ENCODE results near the gene PMEPA1. TPM values are rescaled to one million over a fixed set of nuclear protein-coding genes. Genes with fewer than 3 reads are reported as not detected.
A peak's percentile ranks its signal among the peaks of the same experiment; 100 is the strongest.

Gene PMEPA1
- total RNA-seq, 2 experiments from 2014 or later = 4.9 to 5.0 TPM

DNA sequence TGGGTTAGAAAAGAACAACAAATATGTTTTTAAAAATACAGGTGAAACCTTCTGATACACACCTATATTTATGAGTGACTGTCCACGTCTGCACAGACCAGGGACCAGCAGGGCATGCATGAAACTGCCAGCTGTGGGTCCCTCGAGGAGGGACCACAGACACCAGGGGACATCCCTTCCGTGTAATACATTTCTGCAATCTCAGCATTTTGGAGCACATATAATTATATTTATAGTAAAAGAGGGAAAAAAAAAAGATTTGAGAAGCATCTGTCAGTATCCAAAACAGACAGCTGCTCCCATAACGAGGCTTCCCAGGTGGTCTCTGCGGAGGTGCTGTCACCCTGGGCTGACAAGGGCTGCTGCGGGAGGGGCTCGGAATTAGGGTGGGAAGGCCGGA, 40.2 kb downstream of the PMEPA1 start:
- Mint-ChIP-seq H3K27me3 (no peaks in the 10 kb centered on the region), H3K4me1 (peaks cover 3% of the 10 kb centered on the region), H3K36me3 (no peaks in the 10 kb centered on the region), H3K27ac (no peak overlapping the region), H3K9me3 (no peaks in the 10 kb centered on the region), H3K4me3 (no peak overlapping the region)
- DNase-seq = no peak
- no peak for ATAC-seq (ENCODE audit: low read depth)
- POLR2A ChIA-PET = no interaction called here

DNA sequence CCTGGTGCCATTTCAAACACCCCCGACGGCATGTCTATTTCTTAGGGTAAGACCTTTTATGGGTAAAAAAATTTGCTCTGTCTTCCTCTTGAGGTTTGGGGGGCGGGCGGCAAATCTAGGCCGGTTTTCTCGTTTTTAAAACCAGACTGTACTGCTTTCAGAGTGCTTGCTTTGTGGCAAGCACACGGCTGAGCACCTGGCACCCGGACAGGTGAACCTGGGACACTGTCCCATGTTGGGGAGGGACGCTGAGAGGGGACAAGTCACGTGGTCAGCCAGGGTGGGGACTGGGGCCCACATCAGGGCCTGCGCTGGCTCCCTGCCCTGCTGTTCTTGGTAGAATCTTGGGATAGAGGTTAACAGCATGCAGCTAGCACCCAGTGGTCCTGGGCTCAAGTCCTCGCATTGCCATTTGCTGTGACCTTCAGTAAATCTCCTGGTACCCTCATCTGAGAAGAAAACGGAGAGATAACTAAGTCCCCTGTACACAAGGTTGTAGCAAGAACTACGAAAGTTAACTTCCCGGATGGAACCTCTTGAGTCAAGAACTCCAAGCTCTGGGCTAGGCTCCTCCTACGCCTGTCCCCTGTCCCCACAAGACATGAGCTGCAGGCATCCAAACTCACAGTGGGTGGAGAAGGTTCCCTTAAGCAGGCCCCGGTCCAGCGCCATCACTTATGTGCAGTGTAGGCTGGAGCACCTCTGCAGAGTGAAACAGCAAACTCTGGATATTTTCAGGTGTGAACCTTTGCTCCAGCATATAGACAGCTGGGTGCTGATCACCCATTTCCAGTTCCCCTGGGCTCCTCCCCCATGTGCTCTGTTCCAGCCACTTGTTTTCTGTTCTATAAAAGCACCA, 41.7 kb downstream of the PMEPA1 start:
- no peak for DNase-seq
- ATAC-seq (ENCODE audit: low read depth) = no peak

DNA sequence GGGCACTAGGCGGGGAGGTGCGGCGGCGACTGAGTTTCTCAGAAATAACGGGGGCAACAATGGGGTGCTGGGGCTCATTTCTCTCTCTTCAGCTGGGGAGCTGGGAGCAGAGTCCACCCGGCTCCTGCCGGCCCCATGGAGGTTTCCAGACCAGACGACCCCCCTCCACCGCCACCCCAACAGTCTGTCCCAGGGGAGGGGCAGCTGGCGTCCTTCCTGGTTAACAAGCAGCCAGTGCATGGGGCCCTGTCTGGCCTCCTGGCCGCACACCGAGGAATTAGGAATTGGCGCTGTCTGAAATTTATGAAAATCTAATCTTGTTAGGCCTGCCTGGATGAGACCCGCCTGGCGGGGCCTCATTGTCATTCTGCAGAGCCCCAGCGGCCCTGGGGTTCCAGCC, 42.4 kb downstream of the PMEPA1 start:
- no peak overlapping the region for H3K4me3 Mint-ChIP-seq
- POLR2A ChIA-PET = no interaction called here
- H3K27me3 Mint-ChIP-seq = no peaks in the 10 kb centered on the region
- peaks cover 3% of the 10 kb centered on the region for H3K4me1 Mint-ChIP-seq
- no peak for DNase-seq
- ATAC-seq (ENCODE audit: low read depth) = no peak
- H3K27ac Mint-ChIP-seq = no peak overlapping the region
- no peaks in the 10 kb centered on the region for H3K36me3 Mint-ChIP-seq
- no peaks in the 10 kb centered on the region for H3K9me3 Mint-ChIP-seq

More for the DNA sequence above, 41.7 kb downstream of the PMEPA1 start:
- Mint-ChIP-seq H3K27me3 (no peaks in the 10 kb centered on the region), H3K9me3 (no peaks in the 10 kb centered on the region), H3K36me3 (no peaks in the 10 kb centered on the region), H3K4me3 (no peak overlapping the region), H3K27ac (no peak overlapping the region), H3K4me1 (peaks cover 3% of the 10 kb centered on the region)
- POLR2A ChIA-PET = no interaction called here

DNA sequence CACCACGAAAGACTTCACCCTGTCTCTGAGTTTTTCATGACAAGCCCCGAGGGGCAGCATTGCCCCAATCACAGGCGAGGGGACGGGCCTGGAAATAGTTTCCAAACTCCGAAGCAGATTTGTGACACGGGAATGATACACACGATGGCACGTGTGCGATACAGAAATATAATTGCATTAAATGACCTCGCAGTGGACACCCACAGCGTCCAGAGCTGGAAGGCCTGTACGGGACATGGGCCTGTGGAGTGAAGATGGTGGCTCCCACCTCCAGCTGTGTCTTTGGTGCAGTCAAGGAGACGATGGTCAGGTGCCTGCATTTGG, 43.0 kb downstream of the PMEPA1 start:
- DNase-seq (no peak), ATAC-seq (ENCODE audit: low read depth) (no peak)
- H3K9me3 Mint-ChIP-seq = no peaks in the 10 kb centered on the region
- no peak overlapping the region for H3K4me3 Mint-ChIP-seq
- no peak overlapping the region for H3K27ac Mint-ChIP-seq
- POLR2A ChIA-PET = no interaction called here
- peaks cover 3% of the 10 kb centered on the region for H3K4me1 Mint-ChIP-seq
- H3K36me3 Mint-ChIP-seq = no peaks in the 10 kb centered on the region
- no peaks in the 10 kb centered on the region for H3K27me3 Mint-ChIP-seq

DNA sequence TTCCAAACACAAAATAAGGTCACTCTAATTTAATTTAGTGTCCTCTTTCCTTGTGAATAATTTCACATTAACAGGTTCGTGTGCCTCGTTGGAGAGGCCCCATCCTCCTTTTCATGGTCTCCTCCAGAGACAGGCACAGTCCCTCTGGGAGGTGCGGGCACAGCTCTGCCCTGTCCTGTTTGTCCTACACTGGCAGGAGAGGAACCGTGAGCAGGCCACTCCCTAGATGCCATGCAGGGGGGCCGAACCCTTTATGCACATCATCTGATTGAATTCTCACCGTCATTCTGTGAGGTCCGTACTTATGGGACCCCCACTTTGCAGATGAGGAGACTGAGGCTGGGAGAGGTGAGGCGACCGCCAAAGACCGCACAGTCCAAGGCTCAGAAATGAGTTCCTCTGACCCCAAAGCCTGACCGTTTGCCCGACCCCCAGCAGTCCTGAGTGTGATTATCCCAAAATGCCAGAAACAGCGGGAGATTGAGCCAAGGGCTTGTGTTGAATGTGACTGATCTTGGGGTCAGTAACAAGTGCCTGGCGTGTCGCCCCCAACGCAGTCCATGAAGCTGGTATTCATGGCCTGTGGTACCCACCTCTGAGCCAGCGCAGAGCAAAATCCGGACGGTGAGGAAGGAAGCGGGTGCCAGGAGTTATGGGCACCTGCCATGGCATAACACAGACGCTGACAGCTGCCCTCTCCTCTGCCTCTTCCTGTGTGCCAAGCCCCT, 43.5 kb downstream of the PMEPA1 start:
- no peak overlapping the region for H3K27ac Mint-ChIP-seq
- no peaks in the 10 kb centered on the region for H3K36me3 Mint-ChIP-seq
- POLR2A ChIA-PET = no interaction called here
- no peak overlapping the region for H3K4me3 Mint-ChIP-seq
- ATAC-seq (ENCODE audit: low read depth) = no peak
- H3K27me3 Mint-ChIP-seq = no peaks in the 10 kb centered on the region
- peaks cover 3% of the 10 kb centered on the region for H3K4me1 Mint-ChIP-seq
- DNase-seq = no peak
- no peaks in the 10 kb centered on the region for H3K9me3 Mint-ChIP-seq

DNA sequence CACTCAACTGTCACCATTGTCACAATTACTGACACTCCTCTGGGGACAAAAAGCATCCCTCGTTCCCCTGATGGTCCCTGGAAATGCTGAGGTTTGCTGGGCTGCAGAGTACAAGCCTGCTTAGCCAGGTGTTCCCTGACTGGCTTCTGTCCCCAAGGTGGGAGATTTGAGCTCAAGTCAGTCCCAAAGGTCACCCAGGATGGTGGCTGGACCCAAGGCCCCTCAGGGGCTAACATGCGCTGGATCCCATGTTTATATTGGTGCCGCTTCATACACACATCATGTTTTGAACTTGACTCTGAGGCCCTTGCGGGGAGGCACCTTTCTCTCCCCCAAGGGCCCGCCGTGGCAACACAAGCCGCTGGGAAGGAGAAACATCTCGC, 44.2 kb downstream of the PMEPA1 start:
- ATAC-seq (ENCODE audit: low read depth) = no peak

DNA sequence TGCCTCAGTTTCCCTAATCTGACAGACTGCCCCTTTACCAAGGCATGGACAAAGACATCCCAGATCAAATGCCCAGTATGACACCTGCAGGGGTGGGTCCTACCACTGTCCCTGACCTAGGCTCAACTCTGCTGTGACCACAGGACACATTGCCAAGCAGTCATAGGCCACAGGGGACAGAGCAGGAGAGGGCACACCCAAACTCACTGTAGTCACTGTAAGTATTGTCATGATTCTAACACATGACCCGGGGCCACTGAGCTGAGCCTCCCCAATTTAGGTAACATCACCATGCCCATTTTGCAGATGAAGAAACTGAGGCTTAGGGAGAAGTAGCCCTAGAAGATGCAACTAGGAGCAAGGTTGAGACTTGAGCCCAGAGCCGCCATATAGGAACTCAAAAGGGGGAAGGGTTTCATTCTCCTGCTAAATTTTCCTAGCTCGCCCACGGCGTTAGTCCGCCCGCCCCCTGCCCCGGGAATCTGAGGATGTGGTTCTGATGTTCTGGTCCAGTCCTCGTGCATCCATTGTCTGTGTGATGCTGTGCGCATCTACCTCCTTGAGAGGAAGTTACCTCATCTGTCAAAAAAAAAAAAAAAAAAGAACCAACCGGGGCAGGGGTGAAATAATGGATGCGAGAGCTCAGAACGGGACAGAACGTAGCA, 44.8 kb downstream of the PMEPA1 start:
- Mint-ChIP-seq H3K4me1 (peaks cover 3% of the 10 kb centered on the region), H3K9me3 (peaks cover 4% of the 10 kb centered on the region), H3K4me3 (no peak overlapping the region), H3K27me3 (no peaks in the 10 kb centered on the region), H3K36me3 (no peaks in the 10 kb centered on the region), H3K27ac (no peak overlapping the region)
- POLR2A ChIA-PET = interaction anchor here (0.7 kb wide), 1 partner anchor 14 kb away, joined by 5 read pairs; no protein-coding TSS in a partner anchor
- ATAC-seq (ENCODE audit: low read depth) (no peak), DNase-seq (no peak)

More for the DNA sequence above, 44.2 kb downstream of the PMEPA1 start:
- Mint-ChIP-seq H3K36me3 (no peaks in the 10 kb centered on the region), H3K4me1 (peaks cover 3% of the 10 kb centered on the region), H3K9me3 (no peaks in the 10 kb centered on the region), H3K27me3 (no peaks in the 10 kb centered on the region), H3K27ac (no peak overlapping the region), H3K4me3 (no peak overlapping the region)
- POLR2A ChIA-PET = no interaction called here
- no peak for DNase-seq

DNA sequence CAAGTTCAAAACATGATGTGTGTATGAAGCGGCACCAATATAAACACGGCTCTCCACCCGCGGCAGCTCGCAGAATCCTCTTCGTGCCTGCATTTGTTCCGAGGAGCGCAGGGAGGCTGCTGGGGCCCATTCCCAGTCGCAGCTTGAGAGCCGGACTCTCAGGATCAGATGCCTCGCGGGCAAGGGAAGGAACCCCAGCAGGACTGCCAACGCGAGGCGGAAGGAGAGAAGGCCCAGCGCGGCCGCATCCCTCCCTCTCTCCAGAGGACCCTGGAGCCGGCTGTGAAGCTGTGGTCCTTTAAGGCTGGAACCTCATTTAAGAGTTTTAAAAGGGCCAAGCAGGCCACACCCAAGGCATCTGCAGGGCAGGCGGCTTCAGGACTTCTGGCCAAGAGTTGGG, 45.3 kb downstream of the PMEPA1 start:
- peaks cover 3% of the 10 kb centered on the region for H3K4me1 Mint-ChIP-seq
- peaks cover 4% of the 10 kb centered on the region for H3K9me3 Mint-ChIP-seq
- H3K4me3 Mint-ChIP-seq = no peak overlapping the region
- no peaks in the 10 kb centered on the region for H3K27me3 Mint-ChIP-seq
- no peak overlapping the region for H3K27ac Mint-ChIP-seq
- POLR2A ChIA-PET = interaction anchor here (0.7 kb wide), 1 partner anchor 15 kb away, joined by 5 read pairs; no protein-coding TSS in a partner anchor
- H3K36me3 Mint-ChIP-seq = no peaks in the 10 kb centered on the region
- ATAC-seq (ENCODE audit: low read depth) = no peak
- DNase-seq = no peak

DNA sequence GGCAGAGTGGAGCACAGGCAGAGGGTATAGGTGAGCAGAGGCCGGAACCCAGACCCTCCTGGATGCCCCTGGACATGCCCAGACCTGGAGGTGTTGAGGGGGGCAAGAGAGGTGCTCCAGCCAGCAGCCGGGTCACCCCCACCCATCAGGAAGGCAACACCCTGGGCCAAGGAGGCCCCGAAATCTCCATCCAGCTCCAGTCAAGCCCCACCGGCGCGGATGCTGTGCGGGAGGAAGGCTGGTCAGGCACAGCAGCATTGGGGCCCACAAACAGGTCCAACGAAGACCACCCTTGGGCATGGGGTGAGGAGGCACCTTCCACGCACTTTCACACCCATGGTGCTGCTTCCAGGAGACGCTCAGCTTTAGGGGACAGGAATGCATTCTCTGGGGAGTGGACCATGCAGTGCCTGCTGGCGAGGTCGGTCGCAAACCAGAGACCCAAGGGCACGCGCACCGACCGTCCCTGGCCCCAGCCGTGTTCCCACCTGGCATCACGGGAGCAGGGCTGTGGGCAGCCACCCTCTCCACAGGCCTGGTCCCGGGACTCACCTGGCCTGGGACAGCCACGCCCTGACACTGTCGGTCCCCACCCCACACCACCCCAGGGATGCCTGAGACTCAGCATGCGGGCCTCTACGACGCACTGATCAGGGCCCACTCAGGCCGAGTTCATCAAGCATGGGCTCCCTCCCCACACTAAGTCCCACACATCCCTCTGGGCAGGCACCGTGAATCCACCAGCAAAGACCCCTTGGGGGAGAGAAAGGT, 45.9 kb downstream of the PMEPA1 start:
- no peak overlapping the region for H3K4me3 Mint-ChIP-seq
- H3K9me3 Mint-ChIP-seq = peaks cover 4% of the 10 kb centered on the region
- POLR2A ChIA-PET = no interaction called here
- DNase-seq (peak; percentile 27), ATAC-seq (ENCODE audit: low read depth) (no peak)
- H3K4me1 Mint-ChIP-seq = peaks cover 6% of the 10 kb centered on the region
- H3K36me3 Mint-ChIP-seq = no peaks in the 10 kb centered on the region
- no peak overlapping the region for H3K27ac Mint-ChIP-seq
- H3K27me3 Mint-ChIP-seq = no peaks in the 10 kb centered on the region

DNA sequence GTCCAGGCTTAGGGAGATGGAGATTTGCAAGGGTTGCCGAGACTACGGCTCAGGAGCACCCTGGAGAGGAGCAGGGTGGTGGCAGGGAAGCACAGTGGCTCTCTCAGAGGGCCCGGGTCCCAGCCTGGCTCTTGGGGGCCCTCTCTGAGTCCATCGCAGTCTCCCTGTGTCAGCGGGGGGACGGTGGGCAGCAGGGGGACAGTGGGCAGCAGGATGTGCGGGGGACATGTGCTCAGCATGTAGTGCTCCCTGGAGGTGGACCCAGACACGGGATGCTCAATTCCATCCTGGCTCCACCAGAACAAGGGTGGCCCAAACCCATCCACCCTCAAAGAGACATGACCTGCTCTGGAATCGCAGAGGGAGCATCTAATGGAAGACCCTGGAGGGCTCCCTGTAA, 46.6 kb downstream of the PMEPA1 start:
- DNase-seq (peak; percentile 21), ATAC-seq (ENCODE audit: low read depth) (no peak)
- Mint-ChIP-seq H3K4me1 (peaks cover 9% of the 10 kb centered on the region), H3K27ac (no peak overlapping the region), H3K36me3 (no peaks in the 10 kb centered on the region), H3K9me3 (peaks cover 4% of the 10 kb centered on the region), H3K4me3 (no peak overlapping the region), H3K27me3 (no peaks in the 10 kb centered on the region)
- POLR2A ChIA-PET = no interaction called here

DNA sequence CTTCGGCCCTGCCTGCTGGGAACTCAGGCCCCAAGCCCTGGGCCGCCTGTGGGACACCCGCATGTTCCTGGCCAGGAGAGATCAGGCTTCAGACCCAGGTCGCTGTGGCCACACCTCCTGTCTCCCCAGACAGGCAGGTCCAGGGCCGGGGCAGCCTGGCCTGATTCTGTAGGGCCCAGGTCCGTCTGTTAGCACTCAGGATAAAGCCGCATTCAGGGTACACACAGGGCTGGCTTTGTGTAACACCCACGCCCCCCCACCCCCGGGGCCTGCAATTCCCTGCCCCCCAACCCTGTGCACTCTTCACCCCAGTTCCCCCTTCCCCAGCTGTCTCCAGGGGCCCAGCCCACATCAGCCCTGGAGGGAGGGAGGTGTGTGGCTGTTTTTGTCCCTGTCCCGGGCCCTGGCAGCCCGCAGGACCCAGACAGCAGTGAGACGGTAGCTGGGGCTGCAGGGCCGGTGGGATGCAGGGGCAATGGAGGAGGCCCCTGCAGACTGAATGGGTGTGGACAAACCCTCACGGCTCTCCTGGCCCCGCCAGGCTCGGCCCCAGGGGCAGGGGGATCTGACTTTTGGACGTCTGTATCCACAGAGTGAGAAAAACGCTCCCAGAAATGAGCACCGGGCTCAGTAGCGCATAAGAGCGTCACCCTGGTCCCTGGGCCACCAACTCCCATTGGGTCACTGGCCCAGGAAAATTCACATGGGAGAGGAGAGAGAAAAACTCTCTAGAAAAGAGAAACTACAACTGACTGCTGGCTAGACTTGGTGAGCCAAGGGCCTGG, 47.2 kb downstream of the PMEPA1 start:
- ATAC-seq (ENCODE audit: low read depth) (no peak), DNase-seq (peak; percentile 17)
- Mint-ChIP-seq H3K4me3 (no peak overlapping the region), H3K4me1 (peaks cover 11% of the 10 kb centered on the region), H3K36me3 (no peaks in the 10 kb centered on the region), H3K9me3 (peaks cover 4% of the 10 kb centered on the region), H3K27ac (no peak overlapping the region), H3K27me3 (no peaks in the 10 kb centered on the region)
- POLR2A ChIA-PET = no interaction called here

DNA sequence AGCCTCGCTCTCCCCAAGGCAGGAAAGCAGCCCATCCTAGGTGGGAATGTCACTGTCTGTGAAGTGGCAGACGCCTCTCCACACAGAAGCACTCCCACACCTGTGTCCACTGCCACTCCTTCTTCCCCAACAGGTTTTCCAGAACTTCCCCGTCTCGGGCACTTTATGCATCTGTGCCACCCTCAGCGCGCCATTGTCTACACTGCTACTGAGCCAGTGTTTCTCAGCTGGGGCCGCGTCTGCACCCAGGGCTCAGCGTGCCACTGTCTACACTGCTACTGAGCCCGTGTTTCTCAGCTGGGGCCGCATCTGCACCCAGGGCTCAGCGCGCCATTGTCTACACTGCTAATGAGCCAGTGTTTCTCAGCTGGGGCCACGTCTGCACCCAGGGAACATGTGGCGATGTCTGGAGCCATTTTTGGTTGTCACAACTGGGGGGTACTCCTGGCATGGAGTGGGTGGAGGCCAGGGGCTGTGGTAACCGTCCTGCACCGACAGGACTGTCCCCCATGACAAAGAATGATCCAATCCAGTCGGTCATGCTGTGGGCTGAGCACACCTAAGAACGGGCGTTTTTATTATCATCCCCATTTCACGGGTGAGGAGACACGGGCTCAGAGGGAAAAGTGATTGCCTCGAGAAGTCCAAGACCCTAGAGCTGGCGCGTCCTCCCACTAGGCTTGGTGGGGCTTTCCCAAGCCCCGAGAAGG, 47.9 kb downstream of the PMEPA1 start:
- H3K36me3 Mint-ChIP-seq = no peaks in the 10 kb centered on the region
- no peak overlapping the region for H3K27ac Mint-ChIP-seq
- H3K27me3 Mint-ChIP-seq = no peaks in the 10 kb centered on the region
- ATAC-seq (ENCODE audit: low read depth) = no peak
- POLR2A ChIA-PET = no interaction called here
- peaks cover 4% of the 10 kb centered on the region for H3K9me3 Mint-ChIP-seq
- H3K4me3 Mint-ChIP-seq = no peak overlapping the region
- peak; percentile 13 for DNase-seq
- peaks cover 15% of the 10 kb centered on the region for H3K4me1 Mint-ChIP-seq
